NCI-H146 (cell line): ENCODE results near the gene CCDC30.
"Not testable (repeated sequence)": the region's sequence is repeated elsewhere in the genome, so short reads cannot be mapped to it uniquely, and the experiment has no call there.

ENCODE experiments used
- DNase-seq: peaks from one replicate; lab custom pipeline; 2025; lab: John Stamatoyannopoulos, UW

CCDC30 gene

DNA sequence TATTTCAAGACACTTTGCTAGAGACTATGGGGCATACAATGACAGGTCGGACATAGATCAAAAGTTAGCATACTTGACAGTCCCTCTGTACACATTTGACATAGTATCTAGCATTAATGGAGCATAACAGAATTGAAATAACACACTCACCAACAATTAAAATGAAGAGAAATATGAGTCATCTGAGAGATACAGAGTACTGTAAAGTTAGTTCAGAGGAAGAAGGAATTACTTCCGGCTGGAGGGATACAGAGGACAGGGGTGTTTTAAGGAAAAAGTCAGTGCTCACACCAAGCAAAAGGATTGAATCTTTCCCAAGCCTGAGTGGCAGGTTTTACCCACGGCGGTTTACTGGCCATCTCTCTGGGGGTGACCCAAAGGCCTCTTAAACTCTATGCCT lies 9.7 kb upstream of the CCDC30 start:
- DNase-seq, result no peak

DNA sequence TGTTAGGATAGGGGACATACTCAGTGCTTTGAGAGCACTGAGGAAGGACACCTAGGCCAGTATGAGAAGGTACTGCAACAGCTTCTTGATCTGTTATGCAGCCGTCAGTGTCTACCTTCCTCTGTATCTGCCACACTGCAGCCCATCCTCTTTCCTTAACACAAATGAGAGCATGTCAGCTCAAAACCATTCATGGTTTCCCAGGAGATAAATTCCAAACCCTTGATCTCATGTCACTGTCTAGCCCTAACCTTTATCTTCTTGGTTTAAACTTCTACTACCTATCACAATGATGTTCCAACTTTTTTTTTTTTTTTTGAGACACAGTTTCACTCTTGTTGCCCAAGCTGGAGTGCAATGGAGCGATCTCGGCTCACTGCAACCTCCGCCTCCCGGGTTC lies 8.7 kb upstream of the CCDC30 start:
- DNase-seq, result no peak

DNA sequence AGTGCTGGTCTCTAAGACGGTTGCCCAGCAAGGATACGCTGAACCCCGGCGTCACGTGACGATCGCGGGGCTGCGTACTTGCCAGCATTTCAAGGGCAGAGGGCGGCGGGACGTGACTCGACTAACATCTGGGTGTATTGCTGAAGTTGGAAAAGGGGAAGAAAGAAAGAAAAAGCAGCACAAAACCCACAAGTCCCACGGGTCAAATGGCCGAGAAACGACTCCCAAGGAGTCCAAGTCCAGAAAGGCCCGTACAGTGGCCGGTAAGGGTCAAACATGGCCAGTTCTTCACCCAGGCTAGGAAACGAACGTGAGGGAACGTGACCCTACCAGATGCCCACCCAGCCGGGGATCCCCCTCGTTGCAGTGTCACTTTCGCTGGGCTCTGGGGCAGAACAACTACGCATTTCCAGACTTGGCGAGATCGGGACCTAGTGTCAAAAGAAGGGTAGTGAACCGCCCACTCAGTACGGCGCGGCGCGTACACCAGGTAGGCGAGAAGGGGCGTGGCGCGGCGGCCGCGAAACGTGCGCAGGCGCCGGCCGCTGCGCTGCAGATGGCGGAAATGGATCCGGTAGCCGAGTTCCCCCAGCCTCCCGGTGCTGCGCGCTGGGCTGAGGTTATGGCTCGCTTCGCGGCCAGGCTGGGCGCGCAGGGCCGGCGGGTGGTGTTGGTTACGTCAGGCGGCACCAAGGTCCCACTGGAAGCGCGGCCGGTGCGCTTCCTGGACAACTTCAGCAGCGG lies 6.9 kb upstream of the CCDC30 start, which contains the start of the genes PPCS and ZMYND12:
TSS of gene PPCS (plus strand) at position 534 of the 744 bp plus-strand sequence. CDS start at position 557, 23 bp downstream.
TSS of gene ZMYND12 (minus strand) at position 13 of the 744 bp plus-strand sequence. CDS start 25 bp downstream, outside the sequence.
- peak; percentile 78 for DNase-seq

DNA sequence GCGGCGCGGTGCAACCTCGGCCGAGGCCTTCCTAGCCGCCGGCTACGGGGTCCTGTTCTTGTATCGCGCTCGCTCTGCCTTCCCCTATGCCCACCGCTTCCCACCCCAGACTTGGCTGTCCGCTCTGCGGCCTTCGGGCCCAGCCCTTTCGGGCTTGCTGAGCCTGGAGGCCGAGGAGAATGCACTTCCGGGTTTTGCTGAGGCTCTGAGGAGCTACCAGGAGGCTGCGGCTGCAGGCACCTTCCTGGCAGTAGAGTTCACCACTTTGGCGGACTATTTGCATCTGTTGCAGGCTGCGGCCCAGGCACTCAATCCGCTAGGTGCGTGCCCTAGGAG lies 6.4 kb upstream of the CCDC30 start:
- peak; percentile 57 for DNase-seq

DNA sequence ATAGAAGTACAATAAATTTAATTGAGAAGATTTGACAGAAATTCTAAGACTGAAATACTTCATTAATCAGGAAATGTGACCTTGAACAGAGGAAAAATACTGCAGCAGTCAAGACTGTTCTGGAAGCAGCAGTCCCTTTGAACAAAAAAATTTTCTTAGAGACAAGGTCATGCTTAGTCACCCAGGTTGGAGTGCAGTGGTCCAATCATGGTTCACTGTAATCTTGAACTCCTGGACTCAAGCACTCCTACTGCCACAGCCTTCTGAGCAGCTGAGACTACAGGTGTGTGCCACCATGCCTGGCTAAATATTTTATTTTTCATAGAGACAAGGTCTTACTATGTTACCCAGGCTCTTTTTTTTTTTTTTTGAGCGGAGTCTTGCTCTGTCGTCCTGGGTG lies 1.9 kb upstream of the CCDC30 start:
- DNase-seq, result no peak

DNA sequence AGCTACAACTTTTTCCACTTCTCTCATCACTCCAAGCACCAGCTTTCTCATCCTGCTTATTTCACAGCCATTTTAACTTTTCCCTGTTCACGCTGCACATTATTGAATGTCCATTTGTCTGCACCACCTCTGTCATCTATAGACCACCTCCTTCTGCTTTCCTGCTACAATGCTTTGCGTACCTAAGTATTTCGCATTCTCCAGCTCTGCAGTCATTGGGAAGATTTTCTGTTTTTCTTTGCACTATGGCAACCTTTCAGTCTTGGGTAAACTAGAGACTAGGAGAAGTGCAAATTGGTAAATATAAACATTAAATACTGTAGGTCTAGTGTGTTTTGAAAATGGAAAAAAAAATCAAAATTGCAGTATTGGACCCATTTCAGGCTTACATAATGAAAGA lies 835 bp downstream of the CCDC30 start:
- peak; percentile 39 for DNase-seq

DNA sequence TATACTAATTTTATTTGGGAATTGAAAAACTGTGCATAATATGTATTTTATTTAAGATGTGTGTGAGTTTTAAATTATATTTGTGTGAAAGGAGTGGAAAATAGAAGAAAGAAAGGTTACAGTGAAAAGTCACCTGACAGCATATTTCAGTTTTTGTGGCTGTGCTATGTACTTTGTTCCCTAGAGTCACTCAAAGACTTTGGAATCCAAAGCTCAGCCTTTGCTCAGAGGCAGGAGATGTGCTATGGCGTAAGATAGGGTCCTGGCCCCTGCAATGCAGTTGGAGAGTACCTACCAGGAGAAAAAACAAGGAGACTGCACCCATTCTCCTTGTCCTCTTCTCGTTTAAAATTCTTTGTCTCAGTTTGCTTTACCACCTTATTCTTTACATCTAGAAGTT lies 2.9 kb downstream of the CCDC30 start:
- no peak for DNase-seq

DNA sequence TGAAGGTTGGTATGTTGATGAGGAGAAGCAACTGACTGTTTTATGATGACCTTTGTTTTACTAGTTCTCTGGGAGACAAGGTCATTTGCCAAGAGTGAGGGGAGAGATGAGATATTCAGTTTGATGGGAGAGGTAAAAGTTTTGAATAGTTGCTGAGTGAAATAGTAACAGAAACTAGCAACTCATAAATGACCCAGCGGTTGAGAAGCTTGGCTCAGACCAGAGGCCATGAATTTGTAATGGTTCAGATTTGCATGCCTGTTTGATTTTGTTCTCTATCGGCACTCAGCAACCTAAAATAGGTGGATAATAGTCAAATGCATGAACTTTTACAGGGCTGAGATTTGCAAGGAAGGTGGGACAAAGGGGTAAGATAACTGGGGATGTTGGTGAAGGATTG lies 6.6 kb downstream of the CCDC30 start:
- DNase-seq, result no peak

DNA sequence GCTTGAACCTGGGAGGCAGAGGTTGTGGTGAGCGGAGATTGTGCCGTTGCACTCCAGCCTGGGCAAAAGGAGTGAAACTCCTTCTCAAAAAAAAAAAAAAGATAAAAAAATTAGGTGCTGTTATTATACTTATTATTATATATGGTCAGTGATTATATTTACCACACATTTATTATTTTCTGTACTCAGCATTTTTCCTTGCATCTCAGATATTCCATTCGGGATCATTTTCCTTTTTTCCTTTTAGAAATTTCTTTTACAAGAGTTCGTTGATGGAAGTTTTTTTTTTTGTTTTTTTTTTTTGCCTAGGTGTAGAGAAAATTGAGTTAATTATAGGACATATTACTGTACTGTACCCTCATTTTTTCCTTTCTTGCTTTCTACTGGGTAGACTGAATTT lies 13.5 kb downstream of the CCDC30 start:
- no peak for DNase-seq

DNA sequence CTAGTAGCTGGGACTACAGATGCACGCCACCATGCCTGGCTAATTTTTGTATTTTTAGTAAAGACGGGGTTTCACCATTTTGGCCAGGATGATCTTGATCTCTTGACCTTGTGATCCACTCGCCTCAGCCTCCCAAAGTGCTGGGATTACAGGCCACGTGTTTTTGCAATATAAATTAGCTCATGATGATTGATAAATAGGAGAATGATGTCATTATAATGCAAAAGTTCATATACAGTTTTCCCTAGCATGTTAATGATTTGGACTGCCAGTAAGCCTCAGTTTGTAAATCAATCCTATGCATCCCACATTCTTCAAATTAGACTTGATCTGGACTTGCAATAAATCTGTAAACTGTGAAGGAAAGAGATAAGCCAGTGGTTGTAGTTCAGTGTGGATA lies 14.3 kb downstream of the CCDC30 start:
- not testable (repeated sequence) for DNase-seq

DNA sequence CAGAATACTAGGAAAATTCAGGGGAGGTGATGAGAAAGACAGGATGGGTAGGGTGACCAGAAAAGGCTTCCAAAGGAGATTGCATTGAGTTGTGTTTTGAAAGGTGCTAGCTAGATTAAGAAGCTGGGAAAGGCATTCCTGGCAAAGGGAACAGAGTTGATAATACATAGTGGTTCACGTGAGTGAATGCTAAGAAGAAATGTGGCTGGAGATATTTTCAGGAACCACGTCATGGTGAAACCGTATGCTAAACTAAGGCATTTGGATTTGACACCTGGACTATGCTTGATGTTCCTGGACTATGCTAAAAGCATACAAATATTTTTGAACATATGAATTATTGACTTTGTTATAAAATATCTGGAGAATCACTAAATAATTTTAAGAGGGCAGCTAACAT lies 14.7 kb downstream of the CCDC30 start:
- no peak for DNase-seq

DNA sequence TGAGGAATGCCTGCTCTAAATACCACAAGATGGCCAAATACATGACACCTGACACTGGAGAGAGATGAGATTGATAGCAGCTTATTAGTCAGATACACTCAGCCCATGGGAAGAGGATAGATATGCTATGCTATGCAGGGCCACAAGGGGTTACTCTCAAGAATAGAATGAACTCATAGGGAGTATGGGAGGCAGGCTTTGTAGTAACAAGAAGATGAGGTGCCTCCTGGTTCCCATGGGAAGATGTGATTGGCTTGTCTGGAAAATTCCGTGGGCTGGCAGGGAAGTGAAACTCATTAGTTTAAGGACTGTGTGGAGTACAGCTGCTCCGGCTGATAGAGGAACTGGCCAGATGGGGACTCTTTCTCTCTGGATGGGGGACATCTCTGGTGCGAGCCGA lies 16.5 kb downstream of the CCDC30 start:
- no peak for DNase-seq

DNA sequence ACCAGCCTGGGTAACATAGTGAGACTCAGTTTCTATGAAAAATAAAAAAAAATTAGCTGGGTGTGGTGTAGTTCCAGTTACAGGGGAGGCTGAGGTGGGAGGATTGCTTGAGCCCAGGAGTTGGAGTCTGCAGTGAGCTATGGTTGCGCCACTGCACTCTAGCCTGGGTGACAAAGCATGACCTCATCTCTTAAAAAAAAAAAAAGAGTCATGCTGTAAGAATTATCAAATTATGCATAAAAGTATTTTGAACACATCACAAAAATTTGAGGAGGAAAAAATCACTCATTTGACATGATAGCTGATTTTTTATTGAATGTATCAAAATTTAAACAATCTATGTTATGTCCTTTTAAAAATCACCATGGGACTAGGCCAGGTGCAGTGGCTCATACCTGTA lies 17.8 kb downstream of the CCDC30 start:
- no peak for DNase-seq

DNA sequence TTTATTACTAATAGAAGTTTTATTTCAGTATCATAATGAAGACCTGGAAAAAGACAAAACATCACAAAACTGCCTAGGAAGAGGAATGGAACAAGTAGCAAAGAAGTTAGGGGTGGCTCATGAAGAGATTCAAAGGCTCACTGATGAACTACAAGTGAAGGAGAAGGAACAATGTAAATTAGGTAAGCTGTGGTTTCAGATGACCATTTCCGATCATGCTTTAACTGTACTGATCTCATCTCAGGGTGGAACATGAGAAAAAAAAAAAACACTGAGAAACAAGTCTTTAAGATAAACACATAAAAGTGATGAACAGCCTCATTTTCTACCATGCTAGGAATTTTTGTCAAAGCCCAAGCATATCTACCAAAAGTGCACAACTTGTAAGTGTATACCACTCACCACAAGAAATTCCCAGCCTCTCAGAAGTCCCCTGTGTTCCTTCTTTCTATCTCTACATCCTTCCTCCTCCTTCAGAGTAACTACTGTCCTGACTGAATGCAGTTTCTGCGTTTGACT lies 19.6 kb downstream of the CCDC30 start:
- no peak for DNase-seq

DNA sequence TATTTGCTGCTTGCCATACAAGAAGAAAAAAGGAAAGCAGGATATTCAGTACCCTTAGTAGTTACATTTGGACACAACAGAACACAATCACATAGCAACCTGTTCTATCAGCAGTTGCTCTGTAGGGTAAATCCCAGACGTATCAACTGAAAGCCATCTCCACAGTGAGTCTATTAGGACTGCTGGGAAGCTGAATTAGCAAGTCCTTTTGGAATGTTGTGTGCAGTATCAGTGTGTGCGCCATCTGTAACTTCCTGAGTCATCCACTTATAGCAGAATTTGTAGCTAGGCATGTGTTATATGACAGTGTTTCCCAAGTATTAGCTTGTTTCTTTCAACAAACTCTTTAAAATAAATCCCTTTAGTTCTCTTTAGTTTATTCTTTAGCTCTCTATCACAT lies 21.3 kb downstream of the CCDC30 start:
- DNase-seq, result no peak

DNA sequence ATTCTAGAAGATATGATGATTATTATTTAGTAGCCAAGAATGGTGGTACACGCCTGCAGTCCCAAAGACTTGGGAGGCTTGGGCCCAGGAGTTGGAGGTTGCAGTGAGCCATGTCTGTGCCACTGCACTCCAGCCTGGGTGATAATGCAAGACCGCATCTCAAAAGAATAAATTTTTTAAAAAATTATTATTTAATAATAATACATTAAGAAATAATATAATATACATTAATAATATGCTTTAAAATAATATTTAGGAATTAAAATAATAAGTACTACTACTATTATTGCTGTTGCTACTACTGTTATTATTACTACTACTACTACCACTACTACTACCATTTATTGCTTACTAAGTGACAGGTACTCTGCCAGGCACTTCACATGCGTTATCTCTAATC lies 27.2 kb downstream of the CCDC30 start:
- no peak for DNase-seq

DNA sequence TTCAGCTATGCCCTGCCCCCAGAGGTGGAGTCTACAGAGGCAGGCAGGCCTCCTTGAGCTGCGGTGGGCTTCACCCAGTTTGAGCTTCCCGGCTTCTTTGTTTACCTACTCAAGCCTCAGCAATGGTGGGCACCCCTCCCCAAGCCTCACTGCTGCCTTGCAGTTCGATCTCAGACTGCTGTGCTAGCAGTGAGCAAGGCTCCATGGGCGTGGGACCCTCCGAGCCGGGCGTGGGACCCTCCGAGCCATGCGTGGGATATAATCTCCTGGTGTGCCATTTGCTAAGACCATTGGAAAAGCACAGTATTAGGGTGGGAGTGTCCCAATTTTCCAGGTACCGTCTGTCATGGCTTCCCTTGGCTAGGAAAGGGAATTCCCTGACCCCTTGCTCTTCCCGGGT lies 38.9 kb downstream of the CCDC30 start:
- not testable (repeated sequence) for DNase-seq

DNA sequence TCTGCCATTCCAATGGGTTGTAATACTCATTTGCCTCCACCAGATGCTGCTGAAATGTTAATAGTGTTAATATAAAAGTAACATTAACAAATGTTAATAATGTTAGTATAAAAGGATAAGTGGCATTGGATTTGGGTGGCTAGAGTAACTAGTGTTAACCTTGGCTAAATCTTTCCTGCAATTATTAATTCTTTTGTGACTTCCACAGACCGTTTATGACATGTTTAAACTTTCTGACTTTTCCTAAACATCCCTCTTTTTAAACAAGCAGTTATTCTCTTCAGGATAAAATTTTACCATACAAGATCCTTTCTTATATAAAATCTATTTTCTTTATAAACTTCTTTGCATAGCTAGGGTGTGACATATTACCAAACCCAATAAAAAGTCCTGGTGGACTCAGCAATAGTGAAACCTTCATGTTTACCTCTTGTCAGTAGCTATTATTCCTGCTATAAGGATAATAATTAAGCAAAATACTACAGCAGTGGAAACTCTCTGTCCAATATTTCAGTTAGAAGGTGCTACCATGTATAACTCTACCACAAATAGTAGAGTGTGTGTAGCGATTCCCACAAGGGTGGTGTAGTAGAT lies 41.5 kb downstream of the CCDC30 start:
- DNase-seq, result no peak

DNA sequence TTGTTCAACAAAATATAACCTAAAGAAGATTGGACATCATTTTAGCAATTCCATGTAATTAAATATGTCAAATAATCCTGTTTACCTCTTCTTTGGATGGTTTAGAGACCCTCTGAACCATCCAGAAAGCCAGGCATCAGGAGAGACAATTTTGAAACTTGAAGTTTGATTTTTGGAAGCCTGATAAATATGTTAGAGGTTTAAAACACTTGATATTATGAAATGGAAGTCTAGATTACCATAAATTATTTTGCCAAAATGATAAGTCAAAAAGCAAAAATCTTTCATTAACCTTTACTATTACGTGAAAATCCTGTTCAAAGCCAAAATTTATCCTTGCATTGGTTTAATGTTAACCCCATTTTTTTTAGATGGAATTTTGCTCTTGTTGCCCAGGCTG lies 43.5 kb downstream of the CCDC30 start:
- no peak for DNase-seq

DNA sequence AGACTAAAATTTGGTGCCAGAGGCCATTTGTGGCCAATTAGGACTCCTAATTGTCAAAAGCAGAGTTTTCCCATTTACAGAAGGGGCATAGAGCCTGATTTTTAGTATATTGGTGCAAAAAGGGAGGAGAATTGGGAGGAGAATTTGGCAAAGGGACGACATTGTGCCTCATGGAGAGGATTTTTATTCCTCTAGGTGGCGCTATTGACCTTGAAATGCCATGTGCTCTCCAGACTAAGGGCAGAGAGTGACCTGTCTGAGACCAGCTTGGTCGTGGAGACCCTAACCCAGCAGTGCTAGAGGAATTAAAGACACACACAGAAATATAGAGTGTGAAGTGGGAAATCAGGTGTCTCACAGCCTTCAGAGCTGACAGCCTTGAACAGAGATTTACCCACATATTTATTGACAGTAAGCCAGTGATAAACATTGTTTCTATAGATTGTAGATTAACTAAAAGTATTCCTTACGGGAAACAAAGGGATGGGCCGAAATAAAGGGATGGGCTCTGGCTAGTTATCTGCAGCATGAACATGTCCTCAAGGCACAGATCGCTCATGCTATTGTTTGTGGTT lies 48.6 kb downstream of the CCDC30 start:
- DNase-seq, result not testable (repeated sequence)

DNA sequence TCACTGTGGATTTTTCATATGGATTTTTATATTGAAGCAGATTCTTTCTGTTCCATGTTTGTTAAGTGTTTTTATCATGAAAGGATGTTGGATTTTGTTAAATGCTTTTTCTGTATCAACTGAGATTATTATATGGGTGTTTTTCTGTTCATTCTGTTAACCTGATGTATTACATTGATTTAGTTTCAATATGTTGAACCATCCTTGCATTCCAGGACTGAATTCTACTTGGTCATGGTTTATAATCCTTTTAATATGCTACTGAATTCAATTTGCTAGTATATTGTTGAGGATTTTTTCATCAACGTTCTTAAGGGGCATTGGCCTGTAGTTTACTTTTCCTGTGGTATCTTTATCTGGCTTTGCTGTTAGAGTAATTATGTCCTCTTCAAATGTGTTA lies 55.8 kb downstream of the CCDC30 start:
- DNase-seq, result no peak

DNA sequence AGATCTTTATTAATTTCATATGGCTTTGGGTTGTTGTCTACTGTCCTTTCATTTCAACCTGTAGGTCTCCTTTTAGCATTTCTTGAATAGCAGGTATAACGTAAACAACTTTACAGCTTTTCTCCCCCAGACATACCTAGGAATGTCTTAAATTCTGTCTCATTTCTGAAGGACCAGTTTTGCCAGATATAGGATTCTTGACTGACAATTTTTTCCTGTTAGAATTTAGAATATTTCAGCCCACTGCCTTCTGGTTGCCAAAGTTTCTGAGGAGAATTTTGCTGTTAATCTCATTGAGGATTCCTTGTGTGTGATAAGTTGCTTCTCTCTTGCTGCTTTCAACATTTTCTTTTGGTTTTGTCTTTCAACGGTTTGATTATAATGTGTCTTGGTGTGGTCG lies 60.1 kb downstream of the CCDC30 start:
- no peak for DNase-seq

DNA sequence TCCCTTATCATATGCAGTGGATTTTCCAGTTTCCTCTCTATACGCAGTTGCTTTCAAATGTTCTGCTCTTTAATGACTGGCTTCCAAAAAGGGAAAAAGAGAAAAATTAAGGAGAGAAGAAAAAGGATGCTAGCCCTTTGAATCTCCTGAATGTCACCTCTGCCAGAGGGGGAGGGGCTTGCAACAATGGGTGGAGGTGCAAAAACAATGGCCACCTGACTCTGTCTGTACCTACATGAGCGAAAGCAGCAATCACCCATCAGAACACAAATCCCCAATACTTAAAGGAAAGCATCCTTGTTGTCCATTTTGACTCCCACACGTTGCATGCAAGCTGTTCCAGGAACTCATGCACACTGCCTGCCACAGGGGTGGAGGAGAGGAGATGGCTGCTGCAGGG lies 61.2 kb downstream of the CCDC30 start:
- DNase-seq, result no peak
